ENCODE results near the gene TBC1D1. TPM values are rescaled to one million over a fixed set of nuclear protein-coding genes. Genes with fewer than 3 reads are reported as not detected.
A peak's percentile ranks its signal among the peaks of the same experiment; 100 is the strongest.

The TBC1D1 gene
- total RNA-seq, 1 donor = 101 TPM

- DNase-seq (ENCODE audit: low read depth) = peak; percentile 76
- TF ChIP-seq, protein P1, sequence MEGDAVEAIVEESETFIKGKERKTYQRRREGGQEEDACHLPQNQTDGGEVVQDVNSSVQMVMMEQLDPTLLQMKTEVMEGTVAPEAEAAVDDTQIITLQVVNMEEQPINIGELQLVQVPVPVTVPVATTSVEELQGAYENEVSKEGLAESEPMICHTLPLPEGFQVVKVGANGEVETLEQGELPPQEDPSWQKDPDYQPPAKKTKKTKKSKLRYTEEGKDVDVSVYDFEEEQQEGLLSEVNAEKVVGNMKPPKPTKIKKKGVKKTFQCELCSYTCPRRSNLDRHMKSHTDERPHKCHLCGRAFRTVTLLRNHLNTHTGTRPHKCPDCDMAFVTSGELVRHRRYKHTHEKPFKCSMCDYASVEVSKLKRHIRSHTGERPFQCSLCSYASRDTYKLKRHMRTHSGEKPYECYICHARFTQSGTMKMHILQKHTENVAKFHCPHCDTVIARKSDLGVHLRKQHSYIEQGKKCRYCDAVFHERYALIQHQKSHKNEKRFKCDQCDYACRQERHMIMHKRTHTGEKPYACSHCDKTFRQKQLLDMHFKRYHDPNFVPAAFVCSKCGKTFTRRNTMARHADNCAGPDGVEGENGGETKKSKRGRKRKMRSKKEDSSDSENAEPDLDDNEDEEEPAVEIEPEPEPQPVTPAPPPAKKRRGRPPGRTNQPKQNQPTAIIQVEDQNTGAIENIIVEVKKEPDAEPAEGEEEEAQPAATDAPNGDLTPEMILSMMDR (IDR thresholded peaks at IDR 0.05; ENCODE audit: insufficient read depth, low read depth, low read length) = no peak
- no peak overlapping the region for H3K4me3 ChIP-seq (ENCODE audit: low read depth, low read length)
Observed at GRCh38 chr4:38163216-38164006, 272.5 kb downstream of the TBC1D1 start.

- TF ChIP-seq, protein P1 (IDR thresholded peaks at IDR 0.05; ENCODE audit: insufficient read depth, low read depth, low read length) = no peak
- no peak for DNase-seq (ENCODE audit: low read depth)
Observed at GRCh38 chr4:38164346-38164745, 273.5 kb downstream of the TBC1D1 start.

GRCh38 chr4:38166082-38166481 is 275.2 kb downstream of the TBC1D1 start:
- DNase-seq (ENCODE audit: low read depth) = no peak
- TF ChIP-seq, protein P1 (IDR thresholded peaks at IDR 0.05; ENCODE audit: insufficient read depth, low read depth, low read length) = peak; percentile 11
- no peak overlapping the region for H3K4me3 ChIP-seq (ENCODE audit: low read depth, low read length)

More at GRCh38 chr4:38164346-38164745, 273.5 kb downstream of the TBC1D1 start:
- H3K4me3 ChIP-seq (ENCODE audit: low read depth, low read length) = no peak overlapping the region

DNA sequence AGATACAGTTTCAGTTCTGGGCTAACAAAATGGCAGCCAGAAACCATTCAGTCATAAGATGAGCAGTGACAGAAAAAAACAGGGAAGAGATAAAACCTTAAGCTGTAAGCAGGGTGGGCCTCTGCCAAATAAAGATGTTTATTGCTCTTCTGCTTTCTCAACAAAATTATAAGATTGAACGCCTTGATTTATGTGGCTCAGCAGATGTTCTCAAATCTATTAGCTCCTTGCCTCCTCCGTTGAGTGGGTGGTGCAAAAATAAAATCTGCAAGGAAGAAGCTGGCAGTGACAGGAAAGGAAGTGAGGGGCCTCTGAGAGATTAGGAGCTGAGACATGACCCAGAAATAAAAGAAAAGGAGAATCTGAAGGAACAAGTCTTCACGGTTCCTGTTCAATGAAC is 275.9 kb downstream of the TBC1D1 start:
- TF ChIP-seq, protein P1 (IDR thresholded peaks at IDR 0.05; ENCODE audit: insufficient read depth, low read depth, low read length) = no peak
- H3K4me3 ChIP-seq (ENCODE audit: low read depth, low read length) = no peak overlapping the region
- peak; percentile 60 for DNase-seq (ENCODE audit: low read depth)

GRCh38 chr4:38167973-38168372 is 277.1 kb downstream of the TBC1D1 start:
- H3K4me3 ChIP-seq (ENCODE audit: low read depth, low read length) = no peak overlapping the region
- no peak for DNase-seq (ENCODE audit: low read depth)
- TF ChIP-seq, protein P1 (IDR thresholded peaks at IDR 0.05; ENCODE audit: insufficient read depth, low read depth, low read length) = no peak

- TF ChIP-seq, protein P1 (IDR thresholded peaks at IDR 0.05; ENCODE audit: insufficient read depth, low read depth, low read length) = no peak
- H3K4me3 ChIP-seq (ENCODE audit: low read depth, low read length) = no peak overlapping the region
- peak; percentile 58 for DNase-seq (ENCODE audit: low read depth)
Observed at GRCh38 chr4:38169524-38169923, 278.6 kb downstream of the TBC1D1 start.
